Naive B cell (primary cell): ENCODE results near the gene BCL11B. TPM values are rescaled to one million over a fixed set of nuclear protein-coding genes. Genes with fewer than 3 reads are reported as not detected.
A peak's percentile ranks its signal among the peaks of the same experiment; 100 is the strongest.

Source experiments
- ATAC-seq, 2 donors: fragments of 150-1000 bp; cut with Tn5 transposase; 2 replicates each; pipeline ENCODE4 v1.10.0; 2021; ENCODE audit warnings: low read depth in 2 of 2, mild to moderate bottlenecking in 2 of 2, moderate library complexity in 2 of 2
- DNase-seq: peaks from one replicate; pipeline ENCODE4 v3.0.0; 2022
- H3K27ac Mint-ChIP-seq, 6 donors: one replicate each; pipeline ENCODE4 v1.8.0; 2020 to 2022; ENCODE audit warnings: mild to moderate bottlenecking in 6 of 6, mixed read lengths in 6 of 6, moderate library complexity in 5 of 6, inconsistent platforms in 2 of 6
- H3K27me3 Mint-ChIP-seq, 3 donors: one replicate each; pipeline ENCODE4 v1.8.0; 2021 to 2022; ENCODE audit warnings: mixed read lengths in 3 of 3, mild to moderate bottlenecking in 1 of 3
- H3K36me3 Mint-ChIP-seq, 2 donors: one replicate each; pipeline ENCODE4 v1.8.0; 2020 to 2022; ENCODE audit warnings: mixed read lengths in 2 of 2, inconsistent platforms in 1 of 2, mild to moderate bottlenecking in 1 of 2
- H3K4me1 Mint-ChIP-seq, 3 donors: one replicate each; pipeline ENCODE4 v1.8.0; 2020 to 2022; ENCODE audit warnings: mixed read lengths in 3 of 3, inconsistent platforms in 1 of 3, mild to moderate bottlenecking in 1 of 3, moderate library complexity in 1 of 3
- H3K4me3 Mint-ChIP-seq, 8 donors: one replicate each; pipeline ENCODE4 v1.8.0; 2020 to 2022; ENCODE audit warnings: mild to moderate bottlenecking in 8 of 8, mixed read lengths in 8 of 8, moderate library complexity in 8 of 8, inconsistent platforms in 2 of 8
- H3K9me3 Mint-ChIP-seq, 7 donors: one replicate each; pipeline ENCODE4 v1.8.0; 2020 to 2022; ENCODE audit warnings: mixed read lengths in 7 of 7, mild to moderate bottlenecking in 5 of 7, inconsistent platforms in 2 of 7, moderate library complexity in 1 of 7
- polyA plus RNA-seq, 6 donors: library from polyadenylated mRNA; unstranded; fragments of 300-500 nt; fragmentation: Illumina TruSeq; gene quantifications; one replicate each; pipeline ENCODE4 v1.2.3, GENCODE V29; 2021; ENCODE audit warnings: low read depth in 6 of 6

The BCL11B gene
- polyA plus RNA-seq, 6 donors from 2014 or later: 0.03 to 0.05 TPM; not detected in 4

DNA sequence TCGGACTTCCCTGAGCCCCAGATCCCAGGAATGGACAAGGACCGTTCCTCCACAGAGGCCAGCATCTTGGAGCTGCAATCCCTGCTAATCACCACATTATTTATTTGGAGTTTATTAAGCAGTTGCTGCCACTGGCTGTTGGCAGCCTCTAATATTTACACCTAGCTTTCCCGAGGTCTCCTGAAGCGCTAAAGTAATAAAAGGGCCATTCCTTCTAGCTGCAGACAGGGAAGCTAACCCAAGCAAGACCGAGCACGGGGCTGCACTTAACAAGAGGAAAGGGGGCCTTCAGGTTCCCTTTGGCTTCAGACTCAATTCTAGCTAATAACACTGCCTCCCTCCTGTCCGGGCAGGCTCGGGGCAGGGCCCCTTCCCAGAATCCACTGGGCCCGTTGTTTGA, 63.7 kb downstream of the BCL11B start:
- H3K9me3 Mint-ChIP-seq: peaks cover 0 to 4% (median 0%) of the 10 kb centered on the region in 7 donors
- no peak overlapping the region for H3K4me3 Mint-ChIP-seq
- no peak for ATAC-seq
- H3K36me3 Mint-ChIP-seq: no peaks in the 10 kb centered on the region
- no peaks in the 10 kb centered on the region for H3K4me1 Mint-ChIP-seq
- no peak for DNase-seq
- H3K27me3 Mint-ChIP-seq: peaks cover 0 to 5% (median 0%) of the 10 kb centered on the region in 3 donors
- no peak overlapping the region for H3K27ac Mint-ChIP-seq

DNA sequence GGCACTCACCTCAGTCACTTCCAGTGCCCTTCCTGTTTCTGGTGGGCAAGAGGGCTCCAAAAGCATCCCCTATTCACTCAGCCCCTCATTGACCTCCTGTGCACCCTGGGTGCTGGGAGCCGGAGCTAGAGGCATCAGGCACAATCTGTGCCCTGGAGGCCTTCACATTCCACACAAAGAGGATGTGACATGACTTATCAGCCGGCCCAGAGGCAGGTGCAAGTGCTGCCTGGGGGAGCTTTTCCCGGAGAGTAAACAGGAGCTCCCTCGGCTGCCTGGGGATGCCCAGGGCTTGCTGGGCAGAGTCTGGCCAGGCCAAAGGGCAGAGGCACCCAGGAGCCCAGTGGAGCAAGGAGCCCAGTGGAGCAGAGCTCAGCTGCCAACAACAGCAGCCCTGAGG, 64.5 kb downstream of the BCL11B start:
- ATAC-seq (no peak), DNase-seq (no peak)
- Mint-ChIP-seq H3K27me3 (peaks cover 0 to 10% (median 0%) of the 10 kb centered on the region in 3 donors), H3K4me3 (no peak overlapping the region), H3K36me3 (no peaks in the 10 kb centered on the region), H3K27ac (no peak overlapping the region), H3K4me1 (no peaks in the 10 kb centered on the region), H3K9me3 (peaks cover 0 to 4% (median 0%) of the 10 kb centered on the region in 7 donors)

DNA sequence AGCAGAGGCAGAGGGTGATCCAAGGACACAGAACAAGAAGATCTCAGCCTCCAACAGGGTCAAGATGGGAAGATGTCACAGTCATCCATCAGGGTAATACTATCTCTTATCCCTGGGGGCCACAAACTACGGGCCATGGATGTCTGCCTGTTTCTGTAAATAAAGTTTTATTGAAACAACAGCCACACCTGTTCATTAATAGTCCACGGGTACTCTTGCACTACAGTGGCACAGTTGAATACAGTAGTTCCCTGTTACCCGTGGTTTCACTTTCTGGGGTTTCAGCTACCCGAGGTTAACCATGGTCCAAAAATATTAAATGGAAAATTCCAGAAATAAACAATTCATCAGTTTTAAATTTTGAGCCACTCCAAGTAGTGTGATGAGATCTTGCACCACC, 65.9 kb downstream of the BCL11B start:
- peaks cover 0 to 4% (median 0%) of the 10 kb centered on the region in 7 donors for H3K9me3 Mint-ChIP-seq

DNA sequence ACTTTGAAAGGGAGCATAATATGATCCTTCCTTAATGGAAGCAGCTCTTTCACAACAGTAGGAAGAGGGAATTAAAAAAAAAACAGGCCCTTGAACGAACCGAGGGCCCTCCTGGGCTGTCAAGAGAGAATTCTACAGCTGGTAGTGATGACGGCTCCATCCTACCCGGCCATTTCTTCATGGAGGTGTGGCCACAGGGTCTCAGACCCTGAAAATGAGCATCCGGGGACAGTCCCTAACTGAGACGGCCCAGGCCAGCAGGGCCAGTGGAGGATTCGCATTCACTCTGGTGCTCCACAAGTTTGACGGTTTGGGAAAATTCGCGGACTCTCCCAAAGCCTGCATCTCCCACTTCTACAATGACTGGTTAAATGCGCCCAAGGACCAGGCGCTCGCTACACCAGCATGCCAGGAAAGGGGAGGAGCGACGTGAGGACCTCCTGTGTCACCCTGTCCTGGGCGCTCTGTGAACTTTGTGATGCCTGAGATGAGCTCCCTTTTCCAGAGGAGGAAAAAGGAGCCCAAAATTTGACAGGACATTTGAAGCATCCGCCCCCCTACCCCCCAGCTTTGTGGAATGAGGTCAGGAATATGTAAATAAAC, 66.8 kb downstream of the BCL11B start:
- Mint-ChIP-seq H3K27me3 (peaks cover 0 to 16% (median 8%) of the 10 kb centered on the region in 3 donors), H3K9me3 (peaks cover 0 to 4% (median 0%) of the 10 kb centered on the region in 7 donors), H3K4me3 (no peak overlapping the region), H3K27ac (no peak overlapping the region), H3K36me3 (no peaks in the 10 kb centered on the region), H3K4me1 (no peaks in the 10 kb centered on the region)
- ATAC-seq (no peak), DNase-seq (no peak)

More for the DNA sequence above, 65.9 kb downstream of the BCL11B start:
- Mint-ChIP-seq H3K4me3 (no peak overlapping the region), H3K4me1 (no peaks in the 10 kb centered on the region), H3K36me3 (no peaks in the 10 kb centered on the region), H3K27me3 (peaks cover 0 to 16% (median 8%) of the 10 kb centered on the region in 3 donors), H3K27ac (no peak overlapping the region)
- no peak for DNase-seq
- no peak for ATAC-seq

DNA sequence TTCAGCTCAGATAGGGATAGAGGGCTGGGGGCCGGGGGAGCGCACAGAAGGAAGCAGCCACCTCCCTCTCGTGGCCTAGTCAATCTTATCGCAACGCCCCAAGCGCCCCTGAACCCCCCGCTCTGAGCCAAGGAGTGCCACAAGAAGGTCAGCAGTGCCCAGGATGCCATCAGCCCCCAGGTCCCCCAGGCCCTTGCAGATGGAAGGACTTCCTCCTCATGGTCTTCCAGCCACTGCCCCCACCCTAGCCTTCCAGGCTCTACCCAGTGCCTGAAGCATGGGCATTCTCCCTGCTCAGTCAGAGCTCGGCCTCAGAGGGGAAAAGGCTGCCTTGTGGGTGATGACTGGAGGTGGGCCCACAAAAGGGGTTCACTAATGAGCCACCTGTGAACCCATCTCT, 68.2 kb downstream of the BCL11B start:
- H3K36me3 Mint-ChIP-seq: no peaks in the 10 kb centered on the region

DNA sequence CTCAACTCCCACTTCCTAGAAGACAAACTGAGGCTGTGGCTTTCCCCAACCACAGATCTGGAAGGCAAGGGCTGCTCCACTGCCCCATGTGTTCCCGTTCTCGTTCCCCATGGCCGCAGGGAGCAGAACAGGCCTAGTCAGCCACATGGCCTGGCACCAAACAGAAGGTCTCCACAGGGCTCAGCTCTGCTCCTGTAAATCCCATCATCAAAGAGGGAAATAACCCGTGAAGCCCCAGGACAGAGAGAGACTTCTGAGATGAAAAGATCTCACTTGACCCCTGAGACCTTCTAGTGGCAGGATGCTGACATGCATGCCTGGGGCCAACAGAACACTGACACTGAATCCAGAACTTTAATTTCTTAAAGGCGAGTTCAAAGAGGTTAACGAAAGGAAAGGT, 68.9 kb downstream of the BCL11B start:
- DNase-seq: no peak
- no peak overlapping the region for H3K4me3 Mint-ChIP-seq
- H3K36me3 Mint-ChIP-seq: no peaks in the 10 kb centered on the region
- ATAC-seq: no peak
- H3K27me3 Mint-ChIP-seq: peaks cover 0 to 16% (median 8%) of the 10 kb centered on the region in 3 donors
- peaks cover 0 to 4% (median 0%) of the 10 kb centered on the region in 7 donors for H3K9me3 Mint-ChIP-seq
- H3K4me1 Mint-ChIP-seq: no peaks in the 10 kb centered on the region
- H3K27ac Mint-ChIP-seq: peak overlapping the region in 1 of 6 donors; percentile 43

More for the DNA sequence above, 68.2 kb downstream of the BCL11B start:
- Mint-ChIP-seq H3K9me3 (peaks cover 0 to 4% (median 0%) of the 10 kb centered on the region in 7 donors), H3K4me3 (no peak overlapping the region), H3K27ac (no peak overlapping the region), H3K4me1 (no peaks in the 10 kb centered on the region), H3K27me3 (peaks cover 0 to 16% (median 8%) of the 10 kb centered on the region in 3 donors)
- DNase-seq: no peak
- no peak for ATAC-seq

DNA sequence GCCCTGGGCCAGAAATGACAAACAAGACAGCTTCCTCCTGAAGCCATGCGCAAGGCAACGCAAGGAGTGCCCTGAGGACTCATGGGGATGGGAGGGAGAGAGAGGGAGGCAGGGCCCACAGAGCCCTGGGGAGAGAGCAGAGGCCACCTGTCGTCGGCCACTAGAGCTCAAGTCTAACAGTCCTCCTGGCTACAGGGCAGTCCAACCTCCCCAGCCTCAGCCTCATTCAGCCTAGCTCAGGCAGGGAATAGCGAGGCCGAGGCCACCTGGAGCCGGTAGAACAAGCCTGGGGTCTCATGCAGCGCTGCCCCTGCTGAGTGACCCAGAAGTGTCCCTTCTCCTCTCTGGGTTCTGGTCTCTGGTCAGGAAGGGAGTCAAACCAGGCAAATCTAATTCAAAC, 69.5 kb downstream of the BCL11B start:
- Mint-ChIP-seq H3K27ac (no peak overlapping the region), H3K9me3 (peaks cover 0 to 4% (median 0%) of the 10 kb centered on the region in 7 donors), H3K27me3 (peaks cover 0 to 16% (median 8%) of the 10 kb centered on the region in 3 donors), H3K36me3 (no peaks in the 10 kb centered on the region), H3K4me1 (no peaks in the 10 kb centered on the region), H3K4me3 (no peak overlapping the region)
- DNase-seq (no peak), ATAC-seq (no peak)

DNA sequence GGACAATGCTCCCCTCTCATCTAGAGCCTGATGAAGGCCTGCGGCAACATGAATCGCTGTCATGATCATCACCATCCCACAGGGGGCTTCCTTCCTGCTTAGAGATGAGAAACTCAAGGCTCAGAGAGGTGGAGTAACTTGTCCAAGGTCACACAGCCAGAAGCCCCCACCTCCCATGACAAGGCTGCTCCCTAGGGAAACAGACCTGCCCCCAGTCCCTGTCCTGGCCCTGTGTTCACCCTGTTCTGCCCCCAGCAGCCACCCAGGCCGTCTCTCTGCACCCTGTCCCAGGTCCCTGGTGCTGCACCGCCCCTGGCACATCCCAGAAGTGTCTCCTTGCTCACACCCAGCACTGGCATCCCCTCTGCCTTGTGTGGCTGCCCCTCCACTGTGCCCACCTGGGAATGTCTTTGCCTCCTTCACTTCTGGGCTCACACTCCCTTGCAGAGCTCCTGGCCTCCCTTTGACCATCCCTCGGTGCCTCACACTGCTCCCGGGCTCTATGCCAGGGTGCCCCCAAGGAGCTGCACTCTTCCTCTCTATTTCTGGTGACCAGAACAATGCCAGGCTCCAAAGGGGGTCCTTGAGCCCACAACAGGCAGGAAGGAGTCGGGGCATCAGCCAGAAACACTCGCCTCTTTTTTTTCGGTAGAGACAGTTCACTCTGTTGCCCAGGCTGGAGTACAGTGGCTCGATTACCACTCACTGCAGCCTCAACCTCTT, 70.5 kb downstream of the BCL11B start:
- no peak for DNase-seq
- peaks cover 0 to 16% (median 8%) of the 10 kb centered on the region in 3 donors for H3K27me3 Mint-ChIP-seq
- no peak for ATAC-seq
- H3K27ac Mint-ChIP-seq: no peak overlapping the region
- H3K9me3 Mint-ChIP-seq: peaks cover 0 to 4% (median 0%) of the 10 kb centered on the region in 7 donors
- H3K4me3 Mint-ChIP-seq: no peak overlapping the region
- no peaks in the 10 kb centered on the region for H3K36me3 Mint-ChIP-seq
- no peaks in the 10 kb centered on the region for H3K4me1 Mint-ChIP-seq

DNA sequence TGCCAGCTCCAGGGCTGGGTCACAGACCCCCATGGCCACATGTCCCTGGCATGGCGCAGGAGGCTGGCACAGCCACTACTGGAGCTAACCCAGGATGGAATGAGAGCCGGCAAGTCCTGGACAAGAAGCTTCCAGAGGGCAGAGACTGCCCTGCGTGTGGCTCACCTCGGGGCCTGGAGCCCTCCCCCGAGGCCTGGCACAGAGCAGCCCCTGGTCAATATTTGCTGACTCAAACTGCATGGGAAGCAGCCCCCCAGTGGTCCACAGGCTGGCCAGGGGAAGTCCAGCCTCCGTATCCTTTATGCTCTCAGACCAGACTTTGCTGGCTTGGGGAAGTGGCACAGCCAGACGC, 71.4 kb downstream of the BCL11B start:
- Mint-ChIP-seq H3K4me3 (no peak overlapping the region), H3K27me3 (peaks cover 0 to 16% (median 8%) of the 10 kb centered on the region in 3 donors), H3K36me3 (no peaks in the 10 kb centered on the region), H3K27ac (no peak overlapping the region), H3K9me3 (no peaks in the 10 kb centered on the region), H3K4me1 (no peaks in the 10 kb centered on the region)
- ATAC-seq: no peak
- no peak for DNase-seq

DNA sequence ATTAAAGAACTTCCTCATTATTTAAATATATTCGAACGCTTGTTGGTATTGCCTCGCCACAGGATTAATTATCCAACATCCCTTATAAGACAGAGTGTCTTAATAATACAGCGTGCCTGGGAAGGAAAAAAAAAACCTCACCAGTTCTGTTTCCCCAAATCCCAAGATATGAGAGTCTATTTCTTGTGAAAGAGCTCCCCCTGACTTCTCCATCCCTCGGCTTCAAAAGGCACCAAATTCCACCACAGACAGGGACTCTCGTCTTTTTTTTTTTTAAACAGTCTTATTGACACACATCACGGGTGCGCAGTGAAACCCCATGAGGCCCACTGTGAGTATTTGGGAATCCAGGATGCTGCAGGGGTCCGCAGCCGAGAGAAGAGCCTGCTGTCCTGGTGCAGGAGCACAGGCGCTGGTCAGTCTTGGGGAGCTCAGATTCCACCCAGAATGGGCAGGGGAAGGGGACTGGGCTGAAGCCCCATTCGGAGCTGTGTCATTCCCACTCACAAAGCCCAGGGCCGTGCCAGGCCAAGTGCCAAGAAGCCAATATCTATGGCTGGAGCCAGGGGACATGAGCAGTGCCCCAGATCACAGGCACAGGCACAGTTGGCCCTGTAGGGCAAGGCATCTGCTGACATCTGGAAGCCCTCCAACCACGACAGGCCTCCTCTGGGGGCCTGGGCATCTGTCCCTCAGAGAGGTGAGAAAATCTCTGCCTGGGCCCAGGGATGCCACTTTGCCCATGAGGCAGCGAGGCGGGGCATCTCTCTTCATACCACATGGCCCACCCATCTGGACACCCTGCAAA, 71.9 kb downstream of the BCL11B start:
- ATAC-seq: no peak
- Mint-ChIP-seq H3K4me1 (no peaks in the 10 kb centered on the region), H3K9me3 (no peaks in the 10 kb centered on the region), H3K4me3 (no peak overlapping the region), H3K27ac (no peak overlapping the region), H3K36me3 (no peaks in the 10 kb centered on the region), H3K27me3 (peaks cover 0 to 16% (median 8%) of the 10 kb centered on the region in 3 donors)
- DNase-seq: no peak

DNA sequence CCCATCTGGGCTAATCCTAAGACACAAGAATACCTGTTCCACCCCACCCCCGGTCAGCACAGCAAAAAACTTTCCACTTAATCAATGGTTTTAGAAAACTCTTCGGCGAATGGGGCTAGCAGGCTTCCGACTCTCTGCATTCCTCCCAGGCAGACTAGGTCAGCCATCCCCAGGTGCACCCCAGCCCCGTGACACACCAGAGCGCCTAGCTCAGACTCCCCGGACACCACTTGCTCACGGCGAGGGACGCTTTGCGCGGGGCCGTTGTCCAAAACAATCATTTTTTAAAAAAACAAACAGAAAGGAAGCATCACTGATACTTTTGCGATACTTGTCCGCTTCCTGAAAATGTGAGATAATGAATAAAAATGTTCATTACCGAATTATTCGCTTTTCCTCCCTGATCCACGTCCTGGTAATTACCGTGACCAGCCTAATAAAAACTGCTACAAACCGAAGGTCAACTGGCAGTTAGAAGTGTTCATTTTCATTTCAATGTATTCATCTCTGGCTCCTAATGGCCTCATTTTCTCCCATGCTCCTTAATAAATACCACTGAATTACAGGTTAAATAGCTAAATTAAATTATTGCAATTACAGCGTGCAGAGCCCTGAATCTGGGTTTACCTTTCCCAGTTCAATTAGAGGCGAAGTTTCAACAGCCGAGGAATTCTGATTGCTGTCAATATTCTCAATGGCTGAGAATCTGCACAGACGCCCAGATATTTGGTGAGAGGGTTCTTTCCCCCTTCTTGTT, 73.1 kb downstream of the BCL11B start:
- Mint-ChIP-seq H3K9me3 (peaks cover 0 to 2% (median 0%) of the 10 kb centered on the region in 7 donors), H3K27me3 (peaks cover 0 to 11% (median 8%) of the 10 kb centered on the region in 3 donors), H3K27ac (no peak overlapping the region), H3K36me3 (no peaks in the 10 kb centered on the region), H3K4me3 (no peak overlapping the region), H3K4me1 (no peaks in the 10 kb centered on the region)
- DNase-seq (no peak), ATAC-seq (no peak)

DNA sequence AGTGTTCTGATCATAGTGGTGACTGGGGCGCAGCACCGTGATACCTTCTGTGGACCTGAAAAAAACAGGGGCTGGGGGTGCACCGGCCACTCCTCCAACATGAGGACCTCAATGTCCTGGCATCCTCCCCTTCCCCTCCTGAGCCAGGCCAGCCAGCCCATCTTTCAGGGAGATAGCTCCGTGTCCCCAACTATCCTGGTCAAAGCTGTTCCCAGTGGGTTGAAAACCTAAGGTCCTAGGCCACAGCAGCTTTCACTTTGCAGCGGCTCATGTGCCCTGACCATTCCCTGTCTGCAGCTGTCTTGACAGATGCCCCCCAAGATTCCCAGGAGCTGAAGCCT, 75.7 kb downstream of the BCL11B start:
- Mint-ChIP-seq H3K9me3 (peaks cover 0 to 4% (median 0%) of the 10 kb centered on the region in 7 donors), H3K4me1 (no peaks in the 10 kb centered on the region), H3K4me3 (no peak overlapping the region), H3K36me3 (no peaks in the 10 kb centered on the region), H3K27me3 (peaks cover 0 to under 1% (median 0%) of the 10 kb centered on the region in 3 donors), H3K27ac (no peak overlapping the region)
- ATAC-seq (no peak), DNase-seq (no peak)

DNA sequence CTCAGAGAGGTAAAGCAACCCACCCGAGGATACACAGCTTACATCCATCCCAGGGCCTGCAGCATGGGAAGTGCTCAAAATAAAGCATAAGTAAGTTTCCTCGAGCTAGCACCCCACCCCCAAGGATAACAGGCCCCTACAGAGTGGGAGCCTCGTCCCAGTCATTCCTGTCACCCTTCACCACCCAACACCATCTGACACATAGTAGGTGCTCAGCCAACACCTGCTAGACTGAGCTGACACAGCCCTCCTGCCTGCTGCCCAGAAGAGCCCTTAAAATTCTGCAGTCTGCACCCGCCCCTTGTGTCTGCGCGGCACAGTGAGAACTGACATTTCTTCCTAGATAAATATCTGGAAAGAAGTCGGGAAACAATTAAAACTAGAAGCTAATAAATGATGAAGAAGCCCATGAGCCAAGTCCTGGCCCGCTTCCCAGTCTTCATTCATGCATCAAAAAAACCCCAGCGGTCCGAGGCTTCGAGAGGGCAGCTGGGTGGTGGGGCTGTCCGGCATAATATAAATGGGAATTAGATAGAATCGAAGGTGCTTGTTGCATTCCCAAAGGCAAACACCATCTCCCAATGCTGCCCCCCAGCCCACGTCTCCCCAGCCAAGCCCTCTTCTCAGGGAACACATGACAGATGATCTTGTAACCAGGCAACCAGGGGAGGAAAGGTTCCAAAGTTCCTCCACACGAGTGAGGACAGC, 76.2 kb downstream of the BCL11B start:
- Mint-ChIP-seq H3K4me1 (no peaks in the 10 kb centered on the region), H3K9me3 (peaks cover 0 to 4% (median 0%) of the 10 kb centered on the region in 7 donors), H3K4me3 (no peak overlapping the region), H3K36me3 (no peaks in the 10 kb centered on the region), H3K27ac (no peak overlapping the region), H3K27me3 (no peaks in the 10 kb centered on the region)
- ATAC-seq (no peak), DNase-seq (no peak)
